Right forelimb (tissue), 1 donor: ENCODE measurements around the gene AUTS2.

Source experiments
- DNase-seq: peaks from one replicate; pipeline ENCODE4 v3.0.0-alpha.2; 2018

Gene AUTS2

DNA sequence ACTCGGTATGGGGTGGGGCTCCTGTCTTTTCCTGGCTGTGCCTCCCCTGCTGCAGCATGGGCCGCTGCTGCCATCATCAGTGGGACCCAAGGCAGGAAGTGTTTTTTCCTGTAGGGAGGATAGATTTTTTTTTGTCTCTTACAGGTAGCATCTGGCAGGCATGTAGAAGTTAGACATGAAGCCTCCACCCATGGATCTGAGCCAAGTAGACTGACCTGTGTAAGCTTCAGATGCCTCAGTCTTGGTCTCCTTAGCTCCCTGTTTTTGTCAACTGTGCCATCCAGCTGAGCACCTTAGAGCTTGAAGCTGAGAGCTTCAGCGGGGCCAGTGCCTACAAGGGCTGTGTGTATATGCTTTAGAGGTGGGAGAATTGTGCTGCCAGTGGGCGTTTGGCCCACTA is 93.5 kb downstream of the AUTS2 start:
- no peak for DNase-seq

DNA sequence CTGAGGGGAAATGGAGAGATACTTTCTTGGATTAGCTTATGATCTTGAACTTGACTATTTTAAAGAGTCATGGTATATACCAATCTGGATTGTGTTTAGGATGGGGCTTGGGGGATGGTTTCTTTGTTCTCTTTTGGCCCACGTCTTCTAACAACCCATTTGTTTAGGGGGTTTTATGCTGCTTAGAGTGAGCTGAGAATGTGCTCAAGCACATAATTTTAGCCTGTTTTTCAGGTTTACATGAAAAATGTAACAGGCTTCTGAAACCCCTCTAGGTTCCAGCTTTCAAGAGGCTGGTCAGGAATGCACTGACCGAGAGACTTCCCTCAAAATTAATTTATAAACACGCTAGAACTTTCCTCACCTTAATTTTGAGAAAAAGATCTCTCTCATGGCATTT is 94.3 kb downstream of the AUTS2 start:
- DNase-seq: no peak

DNA sequence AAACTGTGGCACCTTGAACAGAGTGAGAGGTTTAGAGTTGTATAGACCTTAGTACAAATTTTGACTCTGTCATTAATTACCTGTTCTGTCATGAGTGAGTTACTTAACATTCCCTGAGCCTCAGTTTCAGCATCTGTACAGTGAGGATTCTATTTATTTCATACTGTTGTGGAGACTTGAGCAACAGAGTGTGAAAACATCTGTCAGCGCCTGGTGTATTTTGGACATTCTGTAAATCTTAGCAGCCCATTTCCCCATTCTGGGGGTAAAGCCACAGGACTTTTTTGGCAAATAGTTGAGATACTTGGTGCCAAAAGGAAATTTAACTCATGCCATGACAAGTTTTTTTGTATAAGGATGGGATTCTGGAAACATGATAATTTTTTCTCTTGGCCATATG is 94.8 kb downstream of the AUTS2 start:
- DNase-seq: no peak

DNA sequence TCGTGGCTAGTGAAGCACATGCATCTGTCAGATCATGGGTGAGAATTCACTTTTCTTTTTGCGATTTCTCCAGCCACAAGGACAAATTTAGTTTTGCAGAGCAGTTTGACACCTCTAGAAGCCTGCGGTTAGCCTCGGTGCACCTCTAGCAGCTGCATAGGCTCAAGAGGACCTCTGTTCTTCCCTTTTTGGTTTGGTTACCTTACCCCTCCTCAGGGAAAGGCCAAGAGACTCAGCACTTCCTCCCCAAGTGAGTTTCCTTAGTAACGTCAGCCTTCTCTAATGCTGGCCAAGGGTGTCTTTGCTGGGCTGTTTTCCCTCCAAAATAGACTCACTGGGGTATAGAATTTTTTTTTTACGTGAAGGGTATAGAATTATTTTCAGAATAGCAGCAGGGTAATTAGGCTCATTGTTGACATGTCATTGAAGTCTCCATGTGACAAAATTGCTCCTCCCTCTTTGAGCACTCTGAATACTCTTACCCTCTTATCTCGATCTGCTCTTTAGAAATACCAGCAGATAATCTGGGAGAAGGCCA is 97.8 kb downstream of the AUTS2 start:
- DNase-seq: no peak

DNA sequence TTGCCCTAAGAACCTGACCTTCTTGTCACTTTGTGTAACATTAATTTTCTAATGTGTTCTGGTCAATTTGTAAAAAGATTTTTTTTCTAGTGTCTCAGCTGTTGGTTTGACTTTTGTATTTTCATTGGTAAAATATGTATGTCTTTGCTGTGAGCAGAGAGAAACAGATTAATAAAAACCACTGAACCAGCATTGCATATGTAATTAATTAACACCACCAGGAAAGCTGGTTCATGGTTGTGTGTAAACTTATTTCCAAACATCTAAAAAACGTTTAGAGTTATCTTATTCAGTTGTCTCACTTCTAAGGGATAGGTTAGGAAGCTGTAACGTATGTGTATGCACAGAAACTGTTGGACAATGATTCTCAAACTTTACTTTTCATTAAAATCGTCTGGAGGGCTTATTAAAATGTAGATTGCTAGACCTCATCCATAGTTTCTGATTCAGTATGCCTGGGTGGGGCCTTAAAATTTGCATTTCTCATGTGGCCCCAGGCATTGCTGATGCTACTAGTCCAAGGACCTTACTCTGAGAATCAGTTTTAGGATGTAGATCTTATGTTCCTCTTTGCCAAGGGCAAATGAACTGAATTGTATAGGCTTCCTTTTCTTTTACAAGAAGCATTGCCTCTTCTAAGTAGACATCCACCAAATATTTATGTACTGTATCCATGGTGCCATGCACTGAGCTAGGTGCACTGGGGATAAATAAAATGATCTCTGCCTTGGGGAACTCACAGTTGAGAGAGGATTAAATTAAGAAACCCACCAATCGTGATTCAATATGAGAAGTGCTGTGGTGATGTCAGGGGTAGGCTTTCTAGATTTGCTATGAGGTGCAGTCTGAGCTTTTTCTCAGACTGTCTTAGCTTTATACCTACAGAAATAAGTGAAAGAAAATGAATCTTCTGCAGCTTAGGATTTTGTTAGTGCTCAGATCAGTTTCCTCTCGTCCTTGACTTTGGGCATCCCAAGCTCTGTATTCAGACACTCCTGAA is 98.7 kb downstream of the AUTS2 start:
- DNase-seq: no peak

DNA sequence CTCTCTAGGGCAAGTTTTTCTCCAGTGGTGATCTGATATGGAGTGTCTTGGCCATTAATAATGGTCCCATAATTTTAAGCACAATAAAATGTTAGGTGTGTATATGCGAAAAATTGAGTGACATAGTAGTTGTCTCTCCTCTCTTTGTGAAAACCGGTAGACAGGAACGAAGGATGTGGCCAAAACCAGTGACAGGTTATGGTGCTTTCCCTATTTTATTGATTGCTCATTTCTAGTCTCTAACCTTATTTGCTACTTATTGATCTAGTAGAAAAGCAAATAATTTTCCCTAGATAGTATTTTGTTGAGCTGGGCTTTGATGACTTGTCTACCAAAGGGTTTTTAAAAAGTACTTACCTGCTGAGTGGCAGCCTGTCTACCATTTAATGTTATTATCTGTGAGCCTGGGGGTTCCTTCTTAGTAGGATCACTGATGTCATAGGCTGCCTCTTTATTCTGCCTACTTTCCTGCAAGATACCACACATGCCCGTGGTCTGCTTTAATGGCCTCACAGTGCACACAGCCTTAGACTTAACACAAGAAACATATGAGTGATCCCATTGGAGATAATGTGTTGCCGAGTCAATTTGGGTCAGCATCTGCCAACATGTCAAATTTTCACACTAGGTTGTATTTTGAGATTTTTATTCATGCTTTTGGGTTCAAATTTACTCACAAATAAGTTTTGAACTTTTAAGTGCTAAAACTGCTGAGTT is 100.0 kb downstream of the AUTS2 start:
- DNase-seq: no peak

DNA sequence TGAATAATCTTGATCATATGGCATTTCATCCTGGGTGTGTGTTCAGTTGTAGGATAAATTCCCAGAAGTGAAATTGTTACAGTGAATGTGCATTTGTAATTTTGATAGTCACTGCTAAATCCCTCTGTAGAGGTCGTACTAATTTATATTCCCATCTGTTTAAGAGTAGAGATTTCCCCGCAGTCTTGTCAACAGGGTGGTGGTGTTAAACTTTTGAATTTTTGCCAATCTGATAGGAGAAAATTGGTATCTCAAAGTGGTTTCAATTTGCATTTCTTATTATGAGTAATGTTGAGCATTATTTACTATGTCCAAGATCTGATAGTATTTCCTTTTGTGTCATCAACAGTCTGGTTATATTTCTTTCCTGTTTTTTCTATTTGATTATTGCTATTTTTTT is 101.7 kb downstream of the AUTS2 start:
- DNase-seq: no peak

DNA sequence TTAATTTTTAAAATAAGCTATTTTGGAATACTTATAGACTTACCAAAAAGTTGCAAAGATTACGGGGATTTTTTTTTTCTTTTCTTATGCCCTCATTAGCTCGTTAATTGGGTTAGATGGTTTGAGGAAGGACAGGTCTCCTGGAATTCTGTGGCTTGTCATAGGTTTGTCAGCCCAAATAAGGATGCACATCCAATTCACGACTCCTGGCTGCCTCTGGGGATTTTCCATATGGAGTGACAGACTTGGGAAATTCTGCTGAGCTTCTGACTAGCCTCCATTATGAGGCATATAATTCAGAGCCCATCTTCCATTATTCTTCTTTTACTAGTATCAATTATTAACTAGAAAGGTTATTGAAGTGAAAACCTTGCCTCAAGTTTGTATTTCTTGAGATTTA is 102.1 kb downstream of the AUTS2 start:
- DNase-seq: no peak

DNA sequence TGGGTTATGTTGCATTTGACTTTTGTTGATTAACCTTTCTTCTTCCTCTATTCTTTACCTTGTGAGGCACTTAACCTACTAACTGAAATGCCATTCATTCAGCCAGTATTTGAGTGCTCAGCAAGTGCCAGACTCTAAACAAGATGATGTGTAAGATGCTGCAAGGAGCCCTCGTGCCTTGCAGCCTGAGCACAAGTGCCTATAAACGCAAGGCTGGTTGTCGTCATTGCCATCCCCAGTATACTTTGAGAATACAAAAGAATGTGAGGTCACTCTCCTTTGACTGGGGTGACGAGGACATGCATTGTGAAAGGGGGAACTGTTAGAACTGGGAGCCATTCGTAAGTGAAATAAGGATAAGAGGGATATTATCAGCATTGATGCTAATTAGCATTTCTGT is 103.0 kb downstream of the AUTS2 start:
- DNase-seq: no peak

DNA sequence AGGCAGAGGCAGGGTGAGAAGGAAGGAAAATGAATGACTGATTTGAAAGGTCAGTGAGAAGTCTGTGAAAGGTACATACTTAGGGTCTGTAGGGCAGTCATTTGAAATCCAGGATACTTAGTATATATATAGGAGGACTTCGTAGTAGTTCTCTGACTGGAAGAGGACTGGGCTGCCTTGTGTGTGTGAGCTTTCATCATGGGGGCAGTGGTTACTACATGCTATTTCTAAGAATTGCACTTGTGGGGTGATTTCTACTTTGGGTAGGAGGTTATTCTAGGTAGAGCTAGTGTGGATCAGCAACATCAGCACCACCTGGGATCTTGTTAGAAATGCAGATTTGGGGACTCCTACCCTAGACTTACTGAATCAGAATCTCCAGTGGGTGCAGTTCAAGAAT is 104.1 kb downstream of the AUTS2 start:
- DNase-seq: no peak

DNA sequence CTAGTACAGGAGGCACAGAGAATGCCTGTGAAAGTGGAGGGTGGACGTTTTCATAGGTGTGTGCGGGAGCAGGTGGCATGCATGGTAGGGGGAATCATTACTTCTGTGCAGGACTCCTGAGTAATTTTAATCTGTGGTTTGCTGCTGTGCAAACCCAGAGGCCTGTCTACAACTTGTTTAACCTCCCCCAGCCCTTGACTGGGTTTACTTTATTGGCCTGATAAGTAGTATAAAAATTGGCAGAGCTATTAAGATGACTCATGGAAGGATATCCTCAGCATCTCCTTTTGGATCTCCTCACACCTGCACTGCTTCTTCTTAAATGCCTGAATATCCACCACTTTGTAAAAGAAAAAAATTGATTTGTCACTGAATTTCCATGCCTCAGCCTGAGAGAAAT is 104.8 kb downstream of the AUTS2 start:
- no peak for DNase-seq

DNA sequence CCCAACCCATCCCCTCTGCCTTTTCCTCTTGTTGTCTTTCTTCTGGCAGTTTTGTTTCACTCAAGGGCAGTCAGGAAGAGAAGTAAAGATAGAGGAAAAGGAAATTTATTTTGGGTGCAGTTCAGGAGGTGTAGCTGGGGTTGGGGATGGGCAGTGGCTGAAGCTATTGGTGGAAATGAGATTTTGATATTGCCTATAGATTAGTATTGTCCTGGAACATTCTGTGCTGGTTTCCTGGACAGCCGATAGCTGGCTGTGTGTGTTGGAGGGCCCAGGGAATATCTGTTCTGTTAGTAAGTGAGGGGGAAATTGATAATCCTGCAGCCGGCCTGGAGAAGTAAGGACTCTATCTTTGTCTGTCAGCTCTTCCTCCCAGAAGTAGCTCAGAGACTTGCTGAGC is 107.8 kb downstream of the AUTS2 start:
- no peak for DNase-seq

DNA sequence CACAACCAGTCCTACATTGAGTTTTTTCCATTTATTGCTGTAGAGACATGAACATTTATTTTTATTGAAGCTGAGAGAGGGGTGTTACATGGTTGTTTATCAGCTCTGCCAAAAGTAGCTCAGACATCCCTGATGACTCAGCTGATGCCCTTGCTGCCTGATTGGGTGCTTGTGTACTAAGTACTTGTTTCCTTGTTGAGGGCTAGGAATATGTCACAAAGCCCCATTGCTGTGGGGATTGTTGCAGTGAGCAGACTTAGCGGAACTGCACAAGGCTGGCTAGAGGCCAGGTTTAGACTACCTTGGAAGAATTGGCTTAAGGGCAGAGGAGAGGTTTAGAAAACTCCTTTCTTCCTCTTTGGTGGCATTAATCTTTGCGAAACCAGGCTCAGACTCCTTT is 110.6 kb downstream of the AUTS2 start:
- DNase-seq: no peak

DNA sequence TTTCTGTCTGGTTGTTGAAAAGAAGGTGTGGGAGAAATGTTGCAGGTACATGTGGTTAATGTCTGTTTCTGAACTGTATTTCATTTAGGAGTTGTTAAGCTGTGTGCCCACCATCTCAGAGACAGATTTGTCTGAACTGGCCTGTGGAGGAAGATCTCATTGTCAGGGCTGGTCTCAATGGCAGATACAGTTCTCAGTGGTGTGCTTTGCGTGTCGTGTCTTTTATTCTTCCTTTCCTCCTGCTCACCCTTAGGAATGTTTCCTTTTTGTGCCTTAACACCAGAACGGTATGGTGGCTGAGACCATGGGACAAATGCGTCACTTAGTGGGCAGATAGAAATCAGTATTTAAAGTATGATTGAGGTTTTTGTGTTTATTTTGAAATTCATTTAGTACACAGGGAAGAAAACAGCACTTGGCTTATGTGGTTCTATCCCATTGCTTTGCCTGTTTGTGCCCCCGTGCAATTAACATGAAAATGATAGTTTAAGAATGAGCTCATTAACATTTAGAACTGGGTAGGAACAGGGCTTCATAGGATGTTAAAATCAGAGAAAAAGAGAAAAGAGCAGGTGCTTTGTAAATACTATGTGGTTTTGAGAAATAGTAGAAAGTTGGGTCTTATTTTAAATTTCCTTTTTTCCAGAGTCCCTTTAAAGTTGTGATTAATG is 112.6 kb downstream of the AUTS2 start:
- no peak for DNase-seq

DNA sequence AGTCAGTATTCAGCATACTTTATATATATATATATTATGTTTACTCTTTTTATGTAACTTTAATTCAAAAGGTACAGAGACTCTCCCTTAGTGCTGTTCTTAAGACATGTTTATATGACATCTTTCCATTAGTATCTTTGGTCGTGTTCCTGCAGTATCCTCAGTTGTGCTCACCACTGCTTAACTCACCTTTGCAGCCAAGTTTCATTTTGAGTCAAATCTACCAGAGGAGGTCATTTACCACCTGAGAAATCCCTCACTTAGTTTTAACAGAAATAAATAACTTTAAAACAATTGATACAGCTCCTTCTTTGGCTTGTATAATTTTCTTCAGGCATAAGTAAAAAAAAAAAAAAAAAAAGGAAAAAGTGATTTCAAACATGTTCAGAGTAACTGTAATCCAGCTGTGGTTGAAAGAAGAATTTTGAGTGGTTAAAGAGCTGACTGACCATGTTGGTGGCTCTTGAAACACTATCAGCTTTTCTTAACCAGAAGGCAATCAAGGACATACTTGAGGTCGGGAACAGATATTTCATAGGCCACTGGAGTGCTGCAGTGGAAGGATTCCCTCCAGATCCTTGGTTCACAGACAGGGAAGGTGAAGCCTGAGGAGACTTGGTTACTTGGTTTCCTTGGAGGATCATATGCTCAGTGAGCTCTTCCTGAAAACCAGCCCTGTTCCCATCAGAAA is 116.8 kb downstream of the AUTS2 start:
- DNase-seq: no peak

DNA sequence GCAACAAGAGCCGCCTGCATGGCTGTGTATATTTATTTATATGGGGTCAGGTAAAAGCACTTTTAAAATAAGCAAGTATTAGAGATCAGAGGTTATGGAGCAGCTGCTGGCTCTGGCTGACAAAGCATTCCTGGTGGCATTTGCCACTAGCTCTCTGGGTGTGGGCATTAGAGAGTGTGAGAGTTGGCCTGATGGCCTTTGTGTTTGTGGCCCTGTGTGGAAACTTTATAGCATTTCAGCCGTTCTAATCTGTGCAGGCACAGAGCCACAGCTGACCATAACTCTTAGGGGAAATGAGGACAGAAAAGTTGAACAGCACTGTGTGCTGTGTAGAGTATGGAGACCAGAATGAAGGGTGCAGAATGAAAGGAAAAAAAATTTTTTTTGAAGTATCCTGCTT is 118.9 kb downstream of the AUTS2 start:
- no peak for DNase-seq

DNA sequence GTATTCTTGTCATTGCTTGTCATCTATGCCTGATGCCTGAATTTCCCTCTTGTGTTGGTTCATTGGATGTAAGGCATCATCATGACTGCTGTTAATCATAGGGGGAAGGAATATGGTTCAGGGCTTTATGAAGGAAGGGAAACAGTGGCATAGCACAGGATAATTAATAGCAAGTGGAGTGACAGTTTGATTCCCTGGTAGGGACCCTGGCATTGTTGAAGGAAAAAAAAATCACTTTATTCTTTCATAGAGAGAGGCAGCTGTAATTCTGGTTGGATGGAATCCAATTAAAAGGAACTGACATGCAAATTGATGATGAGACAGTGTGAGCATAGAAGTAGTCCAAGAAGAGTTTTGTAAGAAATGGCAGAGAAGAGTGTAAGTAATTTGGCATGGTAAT is 121.4 kb downstream of the AUTS2 start:
- no peak for DNase-seq

DNA sequence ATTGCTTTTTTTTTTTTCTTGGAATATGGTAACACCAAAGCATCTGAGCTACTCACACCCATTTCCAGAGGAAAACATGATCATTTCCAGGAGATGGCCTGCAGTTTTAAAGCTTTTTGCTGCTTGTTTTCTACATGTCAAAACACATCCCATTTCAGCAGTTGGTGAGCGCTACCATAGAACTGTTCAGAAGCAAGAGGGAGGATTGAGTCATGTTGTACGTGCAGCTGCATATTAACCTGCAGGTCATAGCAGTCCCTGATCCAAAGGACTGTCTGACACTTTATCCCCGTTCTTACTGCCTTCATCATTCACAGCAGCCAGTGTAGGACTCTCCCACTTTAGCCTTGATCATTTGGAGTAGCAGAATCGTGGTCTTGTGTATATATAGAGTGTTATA is 124.6 kb downstream of the AUTS2 start:
- DNase-seq: no peak

DNA sequence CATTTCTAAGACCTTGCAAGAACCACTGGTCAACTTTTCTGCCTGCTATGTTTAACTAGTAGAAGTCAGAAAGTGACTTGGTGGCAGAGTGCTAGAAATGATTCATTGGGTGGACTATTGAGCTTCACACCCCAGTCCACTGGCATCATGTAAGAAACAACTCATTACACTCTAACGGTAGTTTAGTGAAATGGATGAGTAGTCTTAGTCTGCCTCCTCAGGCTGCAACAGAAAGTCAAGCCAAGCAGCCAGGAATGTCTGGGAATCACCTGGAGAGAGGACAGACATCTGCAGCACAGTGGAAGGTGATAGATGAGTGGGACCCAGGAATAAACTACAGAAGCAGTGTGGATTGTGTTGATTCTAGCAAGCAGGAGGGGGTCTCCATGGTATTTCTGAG is 125.4 kb downstream of the AUTS2 start:
- no peak for DNase-seq

DNA sequence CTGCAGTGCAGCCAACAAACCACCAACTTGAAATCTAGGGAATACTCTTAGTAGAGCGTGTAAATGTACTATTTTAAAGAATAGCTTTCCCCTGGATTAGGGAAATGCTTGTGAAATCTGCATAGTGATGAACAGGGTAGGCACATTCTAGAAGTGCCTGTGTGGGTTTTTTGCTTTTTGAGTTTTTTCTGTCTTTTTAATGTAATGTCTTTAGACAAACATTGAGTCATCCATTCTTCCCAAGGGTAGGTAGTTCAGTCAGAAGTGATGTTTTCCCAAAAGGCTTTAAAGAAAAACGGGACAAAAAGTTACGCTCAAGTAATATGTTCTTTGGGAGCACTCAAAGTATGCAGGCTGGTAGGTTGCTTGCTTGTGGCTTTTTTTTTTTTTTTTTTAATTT is 130.0 kb downstream of the AUTS2 start:
- DNase-seq: no peak

DNA sequence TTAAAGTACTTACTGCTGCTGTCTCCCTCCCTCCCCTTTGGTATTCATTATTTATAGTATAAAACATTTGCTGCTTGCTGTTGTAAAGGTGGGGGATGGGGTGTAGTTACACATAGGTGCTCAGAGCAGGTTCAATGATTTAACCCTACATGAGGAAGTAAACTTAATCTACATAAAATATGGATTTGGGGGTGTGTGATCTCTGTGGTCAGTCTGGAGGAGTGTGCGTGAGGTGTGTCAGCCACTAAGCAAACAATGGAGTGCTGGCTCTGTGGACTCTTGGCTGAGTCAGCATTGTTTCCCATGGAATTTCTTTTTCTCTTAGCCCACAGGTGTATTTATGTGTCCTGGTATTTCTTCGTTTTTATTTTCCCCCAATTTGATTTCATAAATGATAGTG is 133.9 kb downstream of the AUTS2 start:
- no peak for DNase-seq

DNA sequence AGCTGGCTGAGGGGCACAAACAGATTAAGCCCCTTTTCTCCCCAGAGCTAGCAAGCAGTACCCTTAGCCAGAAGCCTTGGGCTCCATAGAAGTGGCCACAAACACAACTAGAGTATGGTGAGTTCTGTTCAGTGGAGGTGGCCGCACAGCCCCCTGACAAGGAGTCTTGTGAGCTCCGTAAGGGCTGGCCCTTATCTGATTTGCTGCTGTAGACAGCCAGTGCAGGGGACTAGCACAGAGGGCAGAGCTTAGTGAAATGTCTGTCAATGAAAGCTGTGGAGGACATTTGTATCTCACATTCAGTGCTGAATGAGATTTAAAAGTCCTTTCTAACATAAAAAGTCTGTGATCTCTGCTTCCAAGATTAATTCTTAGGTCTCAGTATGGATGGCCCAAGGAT is 137.3 kb downstream of the AUTS2 start:
- no peak for DNase-seq
